GM19397 (cell line): ENCODE measurements around the gene SPECC1.

Experiments used
- ATAC-seq: cut with Tn5 transposase; IDR thresholded peaks from one replicate; pipeline ENCODE4 v1.9.1; 2021; ENCODE audit warnings: mild to moderate bottlenecking, moderate library complexity; ENCODE audit not compliant: unreplicated experiment

SPECC1 gene

DNA sequence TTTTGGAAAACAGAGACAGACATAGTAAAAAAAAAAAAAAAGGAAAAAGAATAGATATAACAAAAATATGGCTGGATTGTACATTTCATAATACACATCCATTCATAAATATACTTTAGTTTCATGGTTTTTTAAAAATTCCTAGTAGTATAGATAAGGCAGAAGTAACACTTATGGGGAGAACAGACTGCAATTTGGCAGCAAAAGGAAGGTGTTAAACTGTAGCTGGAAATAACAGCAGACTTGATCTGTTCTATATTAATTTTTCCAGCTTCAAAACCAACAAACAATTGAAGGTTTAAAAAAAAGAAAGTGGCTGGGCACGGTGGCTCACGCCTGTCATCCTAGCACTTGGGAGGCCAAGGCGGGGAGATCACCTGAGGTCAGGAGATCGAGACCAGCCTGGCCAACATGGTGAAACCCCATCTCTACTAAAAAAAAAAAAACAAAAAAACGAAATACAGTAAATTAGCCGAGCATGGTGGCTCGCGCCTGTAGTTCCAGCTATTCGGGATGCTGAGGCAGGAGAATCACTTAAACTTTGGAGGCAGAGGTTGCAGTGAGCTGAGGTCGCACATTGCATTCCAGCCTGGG lies 191.8 kb downstream of the SPECC1 start:
- ATAC-seq: no peak

DNA sequence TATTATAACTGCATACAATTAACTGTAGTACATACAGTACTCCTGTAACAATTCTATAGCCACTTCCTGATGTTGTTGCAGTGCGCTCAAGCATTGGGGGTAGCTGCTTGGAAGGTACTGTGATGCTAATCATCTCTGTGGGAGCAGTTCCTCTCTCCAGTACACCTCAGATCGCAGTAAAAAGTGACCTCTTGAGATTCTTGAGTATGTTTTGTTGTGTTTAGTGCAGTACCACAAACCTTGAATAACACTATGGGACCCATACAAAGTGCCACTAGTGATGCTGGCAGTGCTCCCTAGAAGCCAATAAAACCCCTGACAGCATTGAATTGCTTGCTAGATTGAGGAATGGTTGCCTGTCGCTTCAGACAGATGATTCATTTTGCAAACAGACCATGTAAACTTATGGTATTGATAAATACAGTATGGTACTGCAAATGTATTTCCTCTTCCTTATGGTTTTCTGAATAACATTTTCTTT lies 193.0 kb downstream of the SPECC1 start:
- ATAC-seq: no peak

DNA sequence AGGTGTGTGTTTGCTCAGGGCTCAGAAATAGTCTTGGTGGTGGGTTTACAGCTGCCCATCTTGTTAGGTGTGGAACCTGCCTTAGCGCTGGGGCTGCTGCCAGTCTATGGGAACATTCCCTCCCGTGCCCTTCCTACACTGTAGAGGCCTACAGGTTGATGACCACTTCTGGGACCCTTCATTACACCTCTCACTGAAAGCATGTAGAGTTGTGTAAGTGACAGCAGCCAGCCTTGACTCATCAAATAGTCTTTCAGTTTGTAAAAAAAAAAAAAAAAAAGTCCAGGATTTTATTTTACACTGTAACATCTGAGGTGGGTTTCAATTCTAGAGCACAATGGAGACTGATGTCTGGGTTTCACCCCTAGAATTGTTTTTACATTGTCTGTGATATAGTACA lies 193.9 kb downstream of the SPECC1 start:
- ATAC-seq: no peak

DNA sequence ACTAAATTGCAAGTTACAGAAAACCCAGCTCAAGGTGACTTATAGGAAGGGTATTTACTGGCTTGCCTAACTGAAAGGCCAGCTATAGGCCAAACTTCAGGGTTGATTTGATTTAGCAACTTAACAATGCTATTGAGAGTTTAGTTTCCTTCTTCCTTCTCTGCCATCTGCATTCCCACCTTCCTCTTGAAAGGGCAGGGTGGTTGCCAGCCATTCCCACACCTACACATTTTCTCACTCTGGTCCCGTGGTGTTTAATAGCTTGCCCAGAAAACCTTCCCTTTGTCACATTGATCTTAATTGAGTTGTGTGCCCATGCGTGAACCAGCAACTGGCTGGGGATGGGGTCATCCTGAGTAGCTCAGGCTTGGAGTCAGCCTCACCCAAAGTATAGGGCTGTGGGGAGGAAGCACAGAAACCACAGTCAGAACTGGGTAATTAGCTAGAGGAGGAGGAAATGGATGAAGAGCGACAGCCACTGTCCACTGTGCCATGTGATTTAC lies 194.7 kb downstream of the SPECC1 start:
- ATAC-seq: no peak

DNA sequence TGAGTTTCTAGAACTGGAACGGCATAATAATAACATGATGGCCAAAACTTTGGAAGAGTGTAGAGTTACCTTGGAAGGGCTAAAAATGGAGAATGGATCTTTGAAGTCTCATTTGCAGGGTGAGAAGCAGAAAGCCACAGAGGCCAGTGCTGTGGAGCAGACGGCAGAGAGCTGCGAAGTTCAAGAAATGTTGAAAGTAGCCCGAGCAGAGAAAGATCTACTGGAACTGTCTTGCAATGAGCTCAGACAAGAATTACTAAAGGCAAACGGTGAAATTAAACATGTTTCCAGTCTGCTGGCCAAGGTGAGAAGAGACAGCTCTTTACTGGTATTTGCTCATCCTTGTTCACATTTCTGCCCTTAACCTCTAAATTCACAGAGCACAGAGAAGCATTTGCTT lies 196.4 kb downstream of the SPECC1 start:
- ATAC-seq: no peak

DNA sequence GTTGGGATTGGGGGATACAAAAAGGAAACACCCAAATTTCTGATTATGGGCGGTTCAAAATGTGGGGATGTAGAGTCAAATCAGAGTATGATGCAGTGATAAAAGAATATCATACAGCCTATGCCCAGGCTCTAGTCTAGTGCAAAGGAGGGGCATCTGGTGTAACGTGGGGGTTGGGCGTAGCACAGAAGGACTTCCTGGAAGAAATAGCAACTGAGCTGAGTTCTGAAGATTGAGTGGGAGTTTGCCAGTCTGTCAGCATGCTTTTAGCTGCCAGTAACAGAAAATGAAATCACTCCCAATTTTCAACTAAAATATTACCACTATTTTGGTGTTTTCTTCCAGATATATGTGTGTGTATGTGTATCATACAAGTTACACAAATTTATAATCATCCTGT lies 196.9 kb downstream of the SPECC1 start:
- no peak for ATAC-seq

DNA sequence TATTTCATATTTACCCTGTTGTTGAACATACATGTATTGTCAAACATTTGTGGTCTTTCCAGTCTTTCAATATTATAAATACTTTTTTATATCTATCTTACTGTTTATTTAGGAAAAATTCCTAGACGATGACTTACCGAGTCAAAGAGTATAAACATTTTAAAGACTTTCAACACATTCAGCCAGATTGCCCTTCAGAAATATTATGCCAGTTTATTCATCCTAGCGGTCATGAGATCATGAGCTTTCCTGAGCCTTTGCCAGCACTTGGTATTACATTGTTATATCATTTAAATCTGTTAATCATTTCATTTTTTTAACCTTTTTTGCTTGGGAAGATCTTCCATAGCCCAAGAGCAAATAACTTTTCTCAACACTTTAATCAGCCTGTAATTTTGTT lies 197.4 kb downstream of the SPECC1 start:
- ATAC-seq: no peak

DNA sequence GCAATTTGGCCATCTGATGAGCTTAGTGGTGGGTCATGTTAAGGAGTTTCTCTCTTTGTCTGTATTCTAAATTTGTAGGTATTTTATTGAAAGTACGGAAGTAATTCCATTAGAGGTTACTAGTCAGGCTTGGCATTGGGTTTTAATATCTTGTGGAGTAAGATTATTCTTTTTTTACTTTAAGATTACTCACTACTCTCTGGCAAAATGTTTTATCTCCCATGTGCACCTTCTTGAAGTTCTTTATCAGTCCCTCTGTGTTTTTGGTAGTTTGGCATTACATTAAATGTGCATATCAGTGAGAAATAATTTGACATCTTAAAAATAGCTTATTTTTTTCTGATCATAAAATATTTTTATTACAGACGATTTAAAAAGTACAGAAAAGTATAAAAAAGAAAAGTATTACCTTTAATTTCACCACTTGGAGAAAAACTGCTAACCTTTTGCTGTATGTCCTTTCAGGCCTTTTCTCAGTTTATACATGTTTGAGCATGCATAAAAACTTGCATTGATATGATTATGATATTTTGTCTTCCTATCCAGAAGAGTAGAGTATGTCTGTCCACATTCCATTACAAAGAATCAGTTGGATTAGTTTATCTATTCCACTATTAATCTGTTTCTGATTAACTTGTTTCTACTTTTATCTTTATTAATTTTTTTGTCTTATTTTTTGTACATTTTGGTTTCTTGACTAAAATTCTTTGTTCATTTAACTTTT lies 198.3 kb downstream of the SPECC1 start:
- ATAC-seq: no peak

DNA sequence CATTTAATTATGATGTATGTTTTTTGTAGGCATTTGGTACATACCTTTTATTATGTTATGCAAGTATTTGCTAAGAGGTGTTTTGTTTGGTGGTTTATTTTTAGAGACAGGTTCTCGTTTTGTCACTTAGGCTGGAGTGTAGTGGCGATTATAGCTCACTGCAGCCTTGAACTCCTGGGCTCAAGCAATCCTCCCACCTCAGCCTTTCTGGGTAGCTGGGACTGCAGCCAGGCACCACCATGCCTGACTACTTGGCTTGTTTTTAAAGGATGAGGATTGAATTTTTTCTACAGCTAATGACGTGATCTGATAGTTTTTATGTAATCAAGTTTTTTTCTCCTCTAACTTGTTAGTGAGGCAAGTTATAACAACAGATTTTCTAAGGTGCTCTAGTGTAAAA lies 199.6 kb downstream of the SPECC1 start:
- ATAC-seq: no peak

DNA sequence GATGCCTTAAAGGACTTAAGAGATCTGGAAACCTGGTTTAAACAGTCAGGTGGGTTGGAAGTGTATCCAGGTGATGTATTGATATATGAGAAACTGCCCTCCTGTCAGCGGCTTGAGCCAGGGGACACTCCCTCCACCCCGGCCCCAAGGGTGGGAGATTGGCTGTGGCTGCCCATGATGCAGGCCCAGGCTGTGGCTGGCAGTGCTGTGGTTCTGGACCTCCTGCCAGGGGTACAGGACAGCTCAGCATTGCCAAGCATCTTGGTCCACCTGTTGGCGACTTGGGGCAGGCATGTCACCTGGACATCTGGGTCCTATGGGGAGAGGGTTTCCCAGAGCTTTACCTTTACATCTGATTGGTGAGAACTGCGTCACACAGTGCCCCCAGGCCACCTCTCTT lies 201.0 kb downstream of the SPECC1 start:
- ATAC-seq: no peak

DNA sequence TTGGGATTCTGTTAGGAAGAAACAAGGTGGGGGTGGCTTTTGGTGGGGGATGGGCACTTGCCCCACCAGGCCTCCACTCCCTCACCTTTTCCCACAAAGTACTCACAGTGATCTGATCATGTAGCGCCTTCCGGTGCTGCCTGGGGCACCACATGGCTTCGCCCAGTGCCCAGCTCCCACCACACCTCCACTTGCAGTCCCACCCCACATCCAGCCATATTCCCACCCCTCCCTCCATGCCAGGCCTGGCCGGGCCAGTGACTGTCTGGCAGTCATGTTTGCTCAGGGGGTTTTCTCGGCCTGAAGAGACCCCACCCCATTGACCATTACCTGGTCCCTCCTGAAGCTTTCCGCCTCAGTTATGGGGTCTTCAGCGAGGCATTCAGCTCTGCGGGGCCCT lies 201.5 kb downstream of the SPECC1 start:
- no peak for ATAC-seq

DNA sequence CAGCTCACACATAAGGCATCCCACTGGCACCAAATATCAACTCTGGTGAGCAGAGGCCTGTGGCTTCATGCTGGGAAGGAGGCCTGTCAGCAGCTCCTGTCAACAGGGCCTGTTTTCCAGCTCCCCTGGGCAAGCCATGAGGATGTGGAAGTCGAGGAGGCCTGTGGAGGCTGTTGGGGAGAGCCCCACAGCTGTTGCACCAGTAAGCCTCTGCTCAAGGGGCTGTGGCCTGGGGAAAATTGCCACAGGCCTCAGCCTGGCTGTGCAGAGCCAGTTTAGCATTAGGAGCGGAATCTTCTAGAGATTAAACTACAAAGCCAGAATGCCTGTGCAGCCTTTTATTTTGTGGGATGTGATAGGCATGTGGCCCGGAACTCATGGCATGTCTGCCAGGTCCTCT lies 202.1 kb downstream of the SPECC1 start:
- no peak for ATAC-seq

DNA sequence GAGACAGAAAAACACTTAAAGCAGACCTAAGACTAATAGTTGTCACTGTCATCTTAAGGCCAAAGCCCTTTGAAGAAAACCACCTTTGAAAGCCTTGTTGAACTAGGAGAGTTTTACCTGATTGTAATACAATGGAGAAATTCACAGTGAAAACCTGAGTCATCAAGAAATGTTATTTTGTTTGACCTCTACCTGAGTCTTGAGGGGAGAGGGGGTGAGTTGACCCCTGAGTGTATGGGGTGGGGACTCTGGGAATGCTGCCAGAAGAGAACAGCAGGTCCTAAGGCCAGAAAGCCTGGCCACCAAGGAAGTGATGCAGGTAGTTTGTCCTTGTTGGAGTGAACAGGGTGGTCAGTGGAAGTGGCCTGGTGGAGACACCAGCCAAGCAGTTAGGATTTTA lies 204.3 kb downstream of the SPECC1 start:
- no peak for ATAC-seq

DNA sequence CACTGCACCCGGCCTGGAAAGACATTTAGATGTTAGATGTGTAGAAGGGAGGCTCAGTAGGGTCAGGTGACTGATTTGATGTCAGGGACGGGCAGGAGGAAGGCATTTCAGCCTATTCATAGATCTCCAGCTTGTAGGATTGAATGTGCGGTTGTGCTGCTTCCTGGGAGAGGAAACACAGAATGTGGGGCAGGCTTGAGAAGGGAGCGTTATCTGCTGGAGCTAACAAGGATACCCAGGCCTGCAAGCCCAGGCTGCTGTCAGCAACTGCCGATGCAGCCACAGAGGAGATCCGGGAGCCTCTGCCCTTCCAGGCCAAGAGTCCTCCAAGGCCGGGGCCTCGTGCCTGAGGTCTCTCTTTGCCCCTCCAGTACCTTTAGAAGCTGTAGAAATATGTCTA lies 205.6 kb downstream of the SPECC1 start:
- ATAC-seq: no peak

DNA sequence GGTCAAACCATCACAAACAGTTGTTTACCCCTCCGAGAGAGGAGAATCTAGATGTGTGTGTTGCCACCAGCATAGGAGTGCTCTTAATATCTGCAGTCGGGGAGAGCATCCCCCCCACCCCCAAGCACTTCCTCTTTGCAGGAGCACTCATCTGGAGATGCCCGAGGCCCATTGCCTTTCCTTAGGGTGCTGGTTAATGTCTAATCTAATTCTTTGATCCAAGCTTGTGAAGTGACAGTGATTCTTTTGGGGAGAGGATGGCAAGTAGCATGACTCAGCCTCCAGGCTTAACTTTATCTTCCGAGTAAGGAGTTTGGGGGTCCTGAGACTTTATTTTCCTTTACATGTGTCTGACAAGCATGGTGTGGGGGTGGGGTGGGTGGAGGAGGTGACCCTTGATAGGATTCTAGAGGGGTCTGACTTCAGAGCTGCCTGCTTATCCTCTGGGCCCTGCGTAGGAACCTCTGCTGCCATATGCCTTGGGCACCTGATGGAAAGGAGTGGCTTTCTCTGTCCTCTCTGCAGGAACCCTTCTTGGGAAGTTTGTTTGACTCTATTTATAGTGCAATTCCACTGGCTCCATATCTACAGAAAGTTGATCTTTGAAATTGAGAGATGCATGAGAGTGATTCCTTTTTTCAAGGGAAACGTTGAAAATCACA lies 207.1 kb downstream of the SPECC1 start:
- ATAC-seq: no peak

DNA sequence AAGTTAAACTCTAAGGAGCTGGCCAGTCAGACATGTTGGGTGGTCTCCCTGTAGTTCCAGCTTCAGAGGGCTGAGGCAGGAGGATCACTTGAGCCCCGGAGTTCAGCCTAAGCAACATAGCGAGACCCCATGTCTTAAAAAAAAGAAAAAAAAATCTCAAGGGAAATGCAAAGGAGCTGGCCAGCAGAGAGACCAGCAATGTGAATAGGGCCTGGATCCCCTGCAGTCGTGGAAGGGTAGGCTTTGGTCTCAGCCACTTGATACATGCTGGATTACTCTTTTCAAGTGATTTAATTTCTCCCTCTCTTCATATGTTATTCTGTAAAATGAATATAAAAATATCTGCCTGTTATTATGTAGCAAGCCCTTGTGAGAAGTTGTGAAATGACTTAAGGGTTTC lies 207.7 kb downstream of the SPECC1 start:
- ATAC-seq: no peak

DNA sequence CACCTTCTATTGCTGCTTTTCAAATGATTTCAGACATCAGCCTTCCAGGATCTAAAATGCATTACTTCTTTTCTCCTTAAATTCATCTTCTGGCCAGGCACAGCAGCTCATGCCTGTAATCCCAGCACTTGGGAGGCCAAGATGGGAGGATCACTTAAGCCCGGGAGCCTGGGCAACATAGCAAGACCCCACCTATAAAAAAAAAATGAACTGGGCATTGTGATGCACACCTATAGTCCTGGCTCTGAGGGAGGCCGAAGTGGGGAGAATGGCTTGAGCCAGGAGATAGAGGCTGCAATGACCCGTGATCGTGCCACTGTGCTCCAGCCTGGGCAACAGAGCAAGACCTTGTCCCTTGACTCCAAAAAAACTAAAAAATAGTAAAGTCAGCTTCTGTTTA lies 208.5 kb downstream of the SPECC1 start:
- ATAC-seq: no peak

DNA sequence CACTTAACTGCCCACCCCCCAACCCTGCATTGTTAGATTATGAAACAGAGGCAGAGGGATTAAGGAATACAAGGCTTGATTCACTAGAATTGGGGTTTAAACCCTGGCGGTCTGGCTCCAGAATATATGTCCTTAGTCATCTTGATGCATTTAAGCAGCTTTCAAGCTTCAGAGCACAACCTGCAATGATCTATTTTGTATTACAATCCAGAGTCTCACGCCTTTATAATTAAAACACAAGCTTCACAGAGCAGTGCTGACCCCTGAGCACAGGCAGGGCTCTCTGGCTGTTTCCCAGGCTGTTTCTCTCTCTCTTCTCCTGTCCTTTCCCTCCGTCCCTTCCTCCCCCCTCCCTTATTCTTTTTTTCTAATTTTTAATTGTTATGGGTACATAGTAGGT lies 209.1 kb downstream of the SPECC1 start:
- no peak for ATAC-seq

DNA sequence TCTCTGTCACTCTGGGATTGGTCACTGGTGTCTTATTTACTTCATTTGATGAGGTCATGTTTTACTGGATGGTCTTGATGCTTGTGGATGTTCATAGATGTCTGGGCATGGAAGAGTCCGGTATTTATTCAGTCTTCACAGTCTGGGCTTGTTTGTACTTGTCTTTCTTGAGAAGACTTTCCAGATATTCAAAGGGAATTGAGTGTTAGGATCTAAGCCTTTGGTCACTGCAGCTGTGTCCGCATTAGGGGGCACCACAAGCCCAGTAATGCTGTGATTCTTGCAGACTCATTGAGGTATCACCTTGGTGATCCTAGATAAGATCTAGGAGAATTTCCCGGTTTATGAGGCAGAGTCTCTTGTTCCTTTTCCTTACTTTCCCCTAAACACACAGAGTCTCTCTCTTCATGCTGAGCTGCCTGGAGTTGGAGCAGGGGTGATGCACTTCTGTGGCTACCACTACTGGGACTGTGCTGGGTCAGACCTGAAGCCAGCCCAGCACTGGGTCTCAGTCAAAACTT lies 214.7 kb downstream of the SPECC1 start:
- ATAC-seq: no peak

DNA sequence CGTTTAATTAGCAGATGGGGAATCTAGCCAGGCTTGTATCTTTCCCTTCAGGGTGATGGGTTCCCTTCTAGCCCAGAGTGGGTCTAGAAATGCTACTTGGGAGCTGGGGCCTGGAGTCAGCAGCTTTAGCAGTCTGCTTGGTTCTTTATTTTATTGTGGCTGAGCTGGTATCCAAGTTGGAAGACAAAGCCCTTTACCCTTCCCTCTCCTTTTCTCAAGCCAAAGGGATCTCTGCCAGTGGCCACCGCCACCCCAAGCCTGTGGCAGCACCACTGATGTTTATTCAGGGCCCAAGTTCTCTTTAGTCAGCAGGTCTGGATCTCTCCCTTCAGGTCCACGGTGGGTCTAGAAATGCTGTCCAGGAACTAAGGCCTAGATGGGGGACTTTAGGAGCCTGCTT lies 215.2 kb downstream of the SPECC1 start:
- ATAC-seq: no peak

DNA sequence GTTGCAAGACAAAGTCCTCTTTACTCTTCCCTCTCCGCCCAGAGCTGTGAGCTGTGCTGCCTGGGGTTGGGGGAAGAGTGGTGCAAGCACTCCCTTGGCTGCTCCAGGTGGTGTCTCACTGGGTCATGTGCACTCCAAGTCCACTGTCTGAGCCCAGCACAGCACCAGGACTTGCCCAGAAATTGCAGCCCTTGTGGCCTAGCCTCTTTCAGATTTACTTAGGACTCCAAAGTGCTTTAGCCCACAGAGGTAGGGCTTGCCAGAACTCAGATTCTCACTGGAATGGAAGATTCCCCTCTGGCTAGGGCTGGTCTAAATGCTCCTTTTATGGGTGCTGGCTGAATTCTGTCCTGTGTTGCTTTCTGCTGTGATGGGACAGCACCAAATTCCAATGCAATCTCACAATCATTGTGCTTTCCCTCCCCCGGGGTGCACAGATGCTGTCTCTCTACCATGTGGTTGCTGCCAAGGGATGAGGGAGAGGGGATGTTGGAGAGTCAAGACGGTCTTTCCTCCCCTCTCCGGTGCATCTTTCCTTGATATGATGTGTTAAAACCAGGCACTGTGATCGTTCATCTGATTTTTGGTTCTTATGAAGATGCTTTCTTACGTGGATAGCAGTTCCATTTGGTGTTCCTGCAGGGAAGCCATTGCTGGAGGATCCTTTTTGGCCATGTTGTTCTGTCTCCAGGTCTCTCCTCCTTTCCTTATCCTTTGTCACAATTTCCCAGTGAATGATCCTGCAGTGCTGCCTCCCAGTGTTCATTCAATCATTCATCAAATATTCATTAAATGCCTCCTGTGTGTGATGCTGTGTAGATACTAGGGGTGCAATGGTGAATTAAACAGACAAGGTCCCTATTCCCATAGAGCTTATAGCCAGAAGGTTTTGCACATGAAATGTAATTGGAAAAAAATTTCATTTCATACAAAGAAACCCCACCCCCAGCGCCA lies 216.3 kb downstream of the SPECC1 start:
- ATAC-seq: no peak
